ENCODE measurements around the gene TEX9. TPM values are rescaled to one million over a fixed set of nuclear protein-coding genes. Genes with fewer than 3 reads are reported as not detected.

TEX9 gene
- total RNA-seq, 1 experiment from 2014 or later: 11.8 TPM

DNA sequence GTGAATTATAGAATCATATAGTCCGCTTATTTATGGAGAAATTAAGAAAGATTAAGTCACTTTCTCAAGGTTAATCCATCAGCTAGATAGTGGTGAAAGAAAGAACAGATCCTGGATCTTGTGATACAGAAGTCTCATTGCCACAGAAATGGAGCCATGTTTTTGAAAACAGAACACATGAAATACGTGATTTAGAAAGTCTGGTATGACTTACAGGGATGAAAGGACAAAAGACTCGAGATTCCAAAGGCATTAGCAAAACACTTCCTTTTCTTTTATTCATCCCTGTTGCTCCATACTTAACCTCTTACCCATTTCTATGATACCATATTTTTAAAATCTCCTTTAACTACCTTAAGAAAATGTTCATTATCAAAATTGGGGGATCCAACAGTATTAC is 40.0 kb upstream of the TEX9 start:
- Histone ChIP-seq H3K27me3 (ENCODE audit: insufficient read depth, low read depth) (no peaks in the 10 kb centered on the region), H2AFZ (no peak overlapping the region; the same call in 1 of the 2 replicates), H3K27ac (no peak overlapping the region), H3K36me3 (ENCODE audit: low read depth) (no peaks in the 10 kb centered on the region), H3K4me3 (no peak overlapping the region), H3K4me2 (no peak overlapping the region), H3K4me1 (replicated peaks; ENCODE audit: insufficient read depth) (peaks cover 6% of the 10 kb centered on the region; the same call in 1 of the 2 replicates), H3K9me2 (ENCODE audit: insufficient read depth) (no peaks in the 10 kb centered on the region), H3K9me3 (ENCODE audit: insufficient read depth, low read depth) (no peaks in the 10 kb centered on the region), H3K79me2 (ENCODE audit: low read depth) (no peaks in the 10 kb centered on the region), H3F3A (ENCODE audit: insufficient read depth, low read depth) (no peaks in the 10 kb centered on the region), H4K20me1 (ENCODE audit: insufficient read depth) (no peaks in the 10 kb centered on the region)
- BruUV-seq (replicated peaks): no TSS peak
- intact Hi-C loops (cut with micrococcal nuclease; ENCODE audit: unreplicated experiment): no loop called here
- ChIA-PET CTCF (no interaction called here), POLR2A (ENCODE audit: unreplicated experiment) (no interaction called here)
- no peak for TF ChIP-seq EZH2 (IDR thresholded peaks at IDR 0.05; ENCODE audit: low read depth)
- TF ChIP-seq, protein P1, sequence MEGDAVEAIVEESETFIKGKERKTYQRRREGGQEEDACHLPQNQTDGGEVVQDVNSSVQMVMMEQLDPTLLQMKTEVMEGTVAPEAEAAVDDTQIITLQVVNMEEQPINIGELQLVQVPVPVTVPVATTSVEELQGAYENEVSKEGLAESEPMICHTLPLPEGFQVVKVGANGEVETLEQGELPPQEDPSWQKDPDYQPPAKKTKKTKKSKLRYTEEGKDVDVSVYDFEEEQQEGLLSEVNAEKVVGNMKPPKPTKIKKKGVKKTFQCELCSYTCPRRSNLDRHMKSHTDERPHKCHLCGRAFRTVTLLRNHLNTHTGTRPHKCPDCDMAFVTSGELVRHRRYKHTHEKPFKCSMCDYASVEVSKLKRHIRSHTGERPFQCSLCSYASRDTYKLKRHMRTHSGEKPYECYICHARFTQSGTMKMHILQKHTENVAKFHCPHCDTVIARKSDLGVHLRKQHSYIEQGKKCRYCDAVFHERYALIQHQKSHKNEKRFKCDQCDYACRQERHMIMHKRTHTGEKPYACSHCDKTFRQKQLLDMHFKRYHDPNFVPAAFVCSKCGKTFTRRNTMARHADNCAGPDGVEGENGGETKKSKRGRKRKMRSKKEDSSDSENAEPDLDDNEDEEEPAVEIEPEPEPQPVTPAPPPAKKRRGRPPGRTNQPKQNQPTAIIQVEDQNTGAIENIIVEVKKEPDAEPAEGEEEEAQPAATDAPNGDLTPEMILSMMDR (conservative IDR thresholded peaks at IDR 0.05): no peak
- no peak for DNase-seq

DNA sequence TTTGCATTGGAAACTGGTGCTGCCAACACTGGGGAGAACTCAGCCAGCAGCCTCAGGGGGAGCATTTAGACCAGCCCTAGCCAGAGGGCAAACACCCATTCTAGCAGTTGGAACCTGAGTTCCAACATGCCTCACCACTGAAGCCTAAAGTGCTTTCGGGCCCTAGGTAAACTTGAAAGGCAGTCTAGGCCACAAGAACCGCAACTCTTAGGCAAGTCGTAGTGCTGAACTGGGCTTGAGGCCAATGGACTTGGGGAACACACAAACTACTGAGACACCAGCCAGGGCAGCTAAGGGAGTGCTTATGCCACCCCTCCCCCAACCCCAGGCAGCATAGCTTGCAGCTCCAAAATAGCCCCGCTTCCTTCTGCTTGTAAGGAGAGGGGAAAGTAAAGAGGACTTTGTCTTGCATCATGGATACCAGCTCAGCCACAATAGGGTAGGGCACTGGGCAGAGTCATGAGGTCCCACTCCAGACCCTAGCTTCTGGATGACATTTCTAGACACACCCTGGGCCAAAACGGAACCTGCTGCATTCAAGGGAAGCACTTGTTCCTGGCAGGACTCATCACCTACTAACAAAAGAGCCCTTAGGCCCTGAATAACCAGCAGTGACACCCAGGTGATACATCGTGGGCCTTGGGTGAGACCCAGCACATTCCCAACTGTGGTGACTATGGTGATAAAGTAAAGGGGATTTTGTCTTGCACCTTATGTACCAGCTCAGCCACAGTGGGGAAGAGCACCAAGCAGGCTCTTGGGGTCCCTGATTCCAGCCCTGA is 37.3 kb upstream of the TEX9 start:
- Histone ChIP-seq H3K36me3 (ENCODE audit: low read depth) (no peaks in the 10 kb centered on the region), H3K4me3 (no peak overlapping the region), H3K4me1 (replicated peaks; ENCODE audit: insufficient read depth) (no peaks in the 10 kb centered on the region), H3K4me2 (no peak overlapping the region), H3K27ac (no peak overlapping the region), H3K79me2 (ENCODE audit: low read depth) (no peaks in the 10 kb centered on the region), H3K27me3 (ENCODE audit: insufficient read depth, low read depth) (no peaks in the 10 kb centered on the region), H3F3A (ENCODE audit: insufficient read depth, low read depth) (no peaks in the 10 kb centered on the region), H4K20me1 (ENCODE audit: insufficient read depth) (no peaks in the 10 kb centered on the region), H2AFZ (no peak overlapping the region), H3K9me3 (ENCODE audit: insufficient read depth, low read depth) (no peaks in the 10 kb centered on the region), H3K9me2 (ENCODE audit: insufficient read depth) (no peaks in the 10 kb centered on the region)
- no TSS peak for BruUV-seq (replicated peaks)
- intact Hi-C loops (cut with micrococcal nuclease; ENCODE audit: unreplicated experiment): loop anchor here (2.0 kb wide), 1 partner anchor 81 kb away; no protein-coding TSS in a partner anchor
- DNase-seq: peak; percentile 47 to 78
- TF ChIP-seq, protein P1 (conservative IDR thresholded peaks at IDR 0.05): no peak
- no peak for TF ChIP-seq EZH2 (IDR thresholded peaks at IDR 0.05; ENCODE audit: low read depth)
- ChIA-PET POLR2A (ENCODE audit: unreplicated experiment) (interaction anchor here (0.6 kb wide), 1 partner anchor 170 kb away, joined by 7 read pairs; no protein-coding TSS in a partner anchor), CTCF (no interaction called here)

DNA sequence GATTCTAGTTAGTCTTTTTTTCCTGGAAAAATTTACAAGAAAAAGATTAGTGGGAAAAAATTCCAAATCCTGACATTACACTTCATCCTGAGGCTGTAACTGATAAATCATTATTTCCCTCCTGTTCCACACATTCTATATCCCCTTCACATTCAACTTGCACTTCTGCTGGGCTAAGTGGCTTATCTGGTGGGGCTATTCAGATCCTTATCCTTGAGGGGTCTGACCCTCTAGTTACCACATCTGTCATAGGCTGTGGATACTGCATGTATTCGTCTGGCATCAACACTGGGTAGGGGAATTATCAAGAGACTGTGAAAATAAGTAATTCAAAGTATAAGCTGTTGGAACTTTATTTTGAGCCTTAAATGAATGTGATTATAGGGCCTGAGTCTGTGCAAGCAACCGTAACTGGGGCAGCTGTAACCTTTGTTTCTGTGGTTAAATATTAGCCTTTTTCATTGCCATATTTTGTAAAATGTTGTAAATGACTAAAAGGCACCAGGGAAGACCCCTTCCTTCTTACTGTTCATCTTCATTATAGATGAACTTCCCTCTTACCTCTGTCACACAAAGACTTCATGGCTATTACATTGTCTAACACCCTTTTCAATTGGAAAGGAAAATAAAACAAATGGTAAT is 28.0 kb upstream of the TEX9 start:
- intact Hi-C loops (cut with micrococcal nuclease; ENCODE audit: unreplicated experiment): no loop called here
- H3K4me3 ChIP-seq: no peak overlapping the region
- no peak overlapping the region for H2AFZ ChIP-seq
- H3K9me2 ChIP-seq (ENCODE audit: insufficient read depth): no peaks in the 10 kb centered on the region
- H3F3A ChIP-seq (ENCODE audit: insufficient read depth, low read depth): no peaks in the 10 kb centered on the region
- POLR2A ChIA-PET (ENCODE audit: unreplicated experiment): interaction anchor here (0.5 kb wide), 1 partner anchor 213 kb away, joined by 7 read pairs; no protein-coding TSS in a partner anchor
- no peak overlapping the region for H3K27ac ChIP-seq
- TF ChIP-seq, protein P1 (conservative IDR thresholded peaks at IDR 0.05): no peak
- TF ChIP-seq EZH2 (IDR thresholded peaks at IDR 0.05; ENCODE audit: low read depth): no peak
- no peak overlapping the region for H3K4me2 ChIP-seq
- H3K4me1 ChIP-seq (replicated peaks; ENCODE audit: insufficient read depth): no peaks in the 10 kb centered on the region
- H4K20me1 ChIP-seq (ENCODE audit: insufficient read depth): no peaks in the 10 kb centered on the region
- H3K79me2 ChIP-seq (ENCODE audit: low read depth): no peaks in the 10 kb centered on the region
- H3K9me3 ChIP-seq (ENCODE audit: insufficient read depth, low read depth): no peaks in the 10 kb centered on the region
- DNase-seq: no peak
- CTCF ChIA-PET: no interaction called here
- BruUV-seq (replicated peaks): no TSS peak
- H3K36me3 ChIP-seq (ENCODE audit: low read depth): no peaks in the 10 kb centered on the region
- no peaks in the 10 kb centered on the region for H3K27me3 ChIP-seq (ENCODE audit: insufficient read depth, low read depth)
